Breast epithelium (tissue), 4 donors: ENCODE results near the gene ANKDD1B. TPM values are rescaled to one million over a fixed set of nuclear protein-coding genes. Genes with fewer than 3 reads are reported as not detected.
A peak's percentile ranks its signal among the peaks of the same experiment; 100 is the strongest.

Experiments used
- DNase-seq, 2 donors: peaks; one replicate each; pipeline ENCODE4 v3.0.0-alpha.2; 2019; ENCODE audit warnings: low spot score in 2 of 2
- H3K27ac ChIP-seq, 2 donors: fragments of 200-600 bp; sonication (generic) in 1 of 2; one replicate each; pipeline ENCODE4 v1.5.1; 2016 to 2019; ENCODE audit warnings: mild to moderate bottlenecking in 1 of 2
- H3K27me3 ChIP-seq, 2 donors: fragments of 200-600 bp; sonication (generic) in 1 of 2; one replicate each; pipeline versions ENCODE4 v1.5.1 to v1.6.0; 2017 to 2019; ENCODE audit warnings: control low read depth in 1 of 2, mild to moderate bottlenecking in 1 of 2
- H3K36me3 ChIP-seq: fragments of 200-600 bp; one replicate; pipeline ENCODE4 v1.5.1; 2019
- H3K4me1 ChIP-seq, 2 donors: fragments of 200-600 bp; sonication (generic); one replicate each; pipeline ENCODE4 v1.5.1; 2016 to 2019; ENCODE audit warnings: control low read depth in 1 of 2
- H3K4me3 ChIP-seq, 3 donors: fragments of 200-600 bp; sonication (generic); 1 replicate in 2 of 3; 2 replicates in 1 of 3; pipeline ENCODE4 v1.5.1; 2016 to 2019; ENCODE audit warnings: mild to moderate bottlenecking in 3 of 3, moderate library complexity in 2 of 3
- H3K9me3 ChIP-seq, 2 donors: fragments of 200-600 bp; sonication (generic) in 1 of 2; one replicate each; pipeline ENCODE4 v1.5.1; 2016 to 2019; ENCODE audit warnings: control low read depth in 1 of 2
- POLR2A ChIP-seq: fragments of 450-650 bp; IDR thresholded peaks from one replicate; pipeline ENCODE4 v1.6.1; 2016; ENCODE audit warnings: antibody characterized with exemption, mild to moderate bottlenecking, moderate library complexity
- POLR2AphosphoS5 ChIP-seq, 3 donors: sonication (generic); formaldehyde crosslinking; IDR thresholded peaks; one replicate each; pipeline ENCODE4 v1.6.1; 2017; ENCODE audit warnings: antibody characterized with exemption in 3 of 3
- intact Hi-C: fragments of 100-400 bp; cut with DNase I; formaldehyde crosslinking; loops from one replicate; pipeline ENCODE4 v1.15.1; 2023; ENCODE audit warnings: low total_unique reads
- total RNA-seq, 3 donors: library from RNA; depleted of rRNA; stranded (reverse); fragments of >200 nt; gene quantifications; one replicate each; pipeline ENCODE4 v1.1.0, GENCODE V29; 2016
- TF ChIP-seq, protein P1 (sequence below), 3 donors: fragments of 450-650 bp; IDR thresholded peaks; one replicate each; pipeline ENCODE4 v1.5.1; 2016 to 2017; ENCODE audit warnings: antibody characterized with exemption in 3 of 3, mild to moderate bottlenecking in 3 of 3, moderate library complexity in 3 of 3

The ANKDD1B gene
- total RNA-seq, 3 donors from 2014 or later = 0.66 to 1.4 (median 1.0) TPM

DNA sequence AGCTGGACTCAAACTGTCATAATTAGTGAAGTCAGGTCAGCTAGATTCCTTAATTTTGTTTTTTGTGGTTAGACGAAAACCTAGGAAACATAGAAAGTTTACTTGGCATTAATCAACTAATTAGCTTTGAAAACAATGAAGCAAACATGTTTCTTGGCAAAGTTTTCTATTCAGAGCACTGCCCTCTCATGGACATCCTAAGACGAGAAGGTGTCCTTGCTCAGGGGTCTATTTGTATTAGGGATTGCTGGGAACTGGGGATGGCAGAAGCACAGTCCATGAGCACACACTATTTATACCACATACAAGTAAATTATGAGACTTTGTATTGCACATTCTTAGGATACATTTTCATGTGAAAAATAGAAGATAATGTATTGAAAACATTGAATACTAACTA lies 56.3 kb downstream of the ANKDD1B start:
- Histone ChIP-seq H3K4me1 (no peaks in the 10 kb centered on the region), H3K27me3 (no peaks in the 10 kb centered on the region), H3K4me3 (no peak overlapping the region), H3K9me3 (no peaks in the 10 kb centered on the region), H3K36me3 (no peaks in the 10 kb centered on the region), H3K27ac (no peak overlapping the region)
- intact Hi-C loops = no loop called here
- DNase-seq = no peak
- TF ChIP-seq POLR2A (no peak), POLR2AphosphoS5 (IDR thresholded peaks at IDR 0.05) (no peak)
- TF ChIP-seq, protein P1, sequence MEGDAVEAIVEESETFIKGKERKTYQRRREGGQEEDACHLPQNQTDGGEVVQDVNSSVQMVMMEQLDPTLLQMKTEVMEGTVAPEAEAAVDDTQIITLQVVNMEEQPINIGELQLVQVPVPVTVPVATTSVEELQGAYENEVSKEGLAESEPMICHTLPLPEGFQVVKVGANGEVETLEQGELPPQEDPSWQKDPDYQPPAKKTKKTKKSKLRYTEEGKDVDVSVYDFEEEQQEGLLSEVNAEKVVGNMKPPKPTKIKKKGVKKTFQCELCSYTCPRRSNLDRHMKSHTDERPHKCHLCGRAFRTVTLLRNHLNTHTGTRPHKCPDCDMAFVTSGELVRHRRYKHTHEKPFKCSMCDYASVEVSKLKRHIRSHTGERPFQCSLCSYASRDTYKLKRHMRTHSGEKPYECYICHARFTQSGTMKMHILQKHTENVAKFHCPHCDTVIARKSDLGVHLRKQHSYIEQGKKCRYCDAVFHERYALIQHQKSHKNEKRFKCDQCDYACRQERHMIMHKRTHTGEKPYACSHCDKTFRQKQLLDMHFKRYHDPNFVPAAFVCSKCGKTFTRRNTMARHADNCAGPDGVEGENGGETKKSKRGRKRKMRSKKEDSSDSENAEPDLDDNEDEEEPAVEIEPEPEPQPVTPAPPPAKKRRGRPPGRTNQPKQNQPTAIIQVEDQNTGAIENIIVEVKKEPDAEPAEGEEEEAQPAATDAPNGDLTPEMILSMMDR (IDR thresholded peaks at IDR 0.05) = no peak

DNA sequence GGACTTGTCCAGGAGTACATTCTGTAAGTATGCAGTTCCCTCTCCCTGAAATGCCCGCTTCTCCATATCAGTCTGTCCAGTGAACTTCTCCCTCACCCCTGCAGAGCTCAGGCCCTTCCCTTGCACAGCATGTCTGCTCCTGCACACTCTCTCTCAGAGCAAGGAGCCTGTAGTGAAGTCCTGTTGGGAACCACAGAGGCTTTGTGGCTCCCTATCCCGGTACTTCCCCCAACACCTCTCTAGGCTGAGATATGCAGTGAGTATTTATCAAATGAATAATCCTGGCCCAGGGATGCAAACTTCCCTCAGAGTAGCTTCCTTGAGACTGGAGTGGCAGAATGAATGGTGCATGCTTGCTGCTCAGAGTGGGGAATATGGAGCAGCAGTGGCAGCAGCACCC lies 57.2 kb downstream of the ANKDD1B start:
- Histone ChIP-seq H3K27ac (no peak overlapping the region), H3K4me3 (no peak overlapping the region)
- intact Hi-C loops = no loop called here

DNA sequence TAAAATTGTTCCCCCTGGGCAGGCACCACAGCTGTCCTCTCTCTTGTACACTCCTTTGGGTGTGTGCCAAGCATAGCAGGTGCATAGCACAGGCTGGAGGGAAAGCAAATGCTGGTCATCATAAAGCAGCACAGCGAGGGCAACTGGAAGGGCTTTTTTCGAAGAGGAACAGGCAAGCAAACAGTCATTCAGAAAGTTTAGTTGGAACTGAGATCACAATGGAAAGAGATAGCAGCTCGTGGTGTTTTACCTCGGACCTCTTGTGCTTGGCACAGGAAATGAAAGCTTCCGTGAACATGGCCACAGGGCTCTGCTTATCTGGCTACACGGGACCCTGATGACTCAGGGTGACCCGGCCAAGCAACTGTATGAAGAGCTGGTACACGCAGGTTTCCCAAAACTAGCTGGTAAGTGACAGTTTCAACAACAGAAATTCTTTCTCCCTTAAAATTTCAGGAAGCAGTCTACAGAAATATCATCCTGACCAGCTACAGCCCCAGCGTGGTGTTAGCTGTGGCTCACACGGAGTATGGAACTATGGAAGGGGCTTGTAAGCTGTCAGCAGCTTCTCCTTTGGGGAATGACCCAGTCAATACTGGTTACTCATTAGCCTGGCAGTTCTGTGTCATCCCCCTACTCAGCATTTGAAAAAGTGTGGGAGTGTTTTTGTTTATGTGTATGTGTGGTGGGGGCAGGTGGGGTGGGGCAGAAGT lies 57.9 kb downstream of the ANKDD1B start:
- intact Hi-C loops = no loop called here
- no peak for TF ChIP-seq POLR2AphosphoS5 (IDR thresholded peaks at IDR 0.05)
- no peak for TF ChIP-seq POLR2A
- TF ChIP-seq, protein P1 (IDR thresholded peaks at IDR 0.05) = no peak
- no peaks in the 10 kb centered on the region for H3K27me3 ChIP-seq
- H3K27ac ChIP-seq = peak overlapping the region in 1 of 2 donors; percentile 53
- no peak for DNase-seq
- no peaks in the 10 kb centered on the region for H3K9me3 ChIP-seq
- H3K36me3 ChIP-seq = no peaks in the 10 kb centered on the region
- no peaks in the 10 kb centered on the region for H3K4me1 ChIP-seq
- peak overlapping the region in 1 of 3 donors; percentile 22 for H3K4me3 ChIP-seq

More for the DNA sequence above, 57.2 kb downstream of the ANKDD1B start:
- no peak for DNase-seq
- TF ChIP-seq POLR2A (no peak), POLR2AphosphoS5 (IDR thresholded peaks at IDR 0.05) (no peak)
- TF ChIP-seq, protein P1 (IDR thresholded peaks at IDR 0.05) = no peak
- Histone ChIP-seq H3K27me3 (no peaks in the 10 kb centered on the region), H3K4me1 (no peaks in the 10 kb centered on the region), H3K36me3 (no peaks in the 10 kb centered on the region), H3K9me3 (no peaks in the 10 kb centered on the region)

DNA sequence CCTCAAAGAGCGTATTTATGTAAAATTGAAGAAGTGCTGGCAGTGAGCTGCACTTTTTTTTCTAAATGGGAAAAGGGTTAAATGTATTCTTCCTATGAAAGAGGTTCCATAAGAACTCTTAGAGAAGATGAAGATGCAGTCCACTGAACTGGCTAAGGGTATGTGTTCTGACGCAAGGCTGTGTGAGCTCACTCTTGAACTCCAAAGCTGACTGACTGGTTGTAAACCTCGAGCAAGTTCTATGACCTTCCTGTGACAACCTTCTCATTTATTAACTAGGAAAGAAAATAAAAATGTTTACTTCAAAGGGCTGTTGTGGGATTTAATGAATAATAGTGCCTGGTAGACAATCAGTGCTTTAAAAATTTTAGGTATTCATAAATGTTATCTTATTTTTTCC lies 59.3 kb downstream of the ANKDD1B start:
- H3K27me3 ChIP-seq = no peaks in the 10 kb centered on the region
- TF ChIP-seq POLR2A = no peak
- no peak for TF ChIP-seq POLR2AphosphoS5 (IDR thresholded peaks at IDR 0.05)
- TF ChIP-seq, protein P1 (IDR thresholded peaks at IDR 0.05) = no peak
- no peak overlapping the region for H3K4me3 ChIP-seq
- H3K27ac ChIP-seq = no peak overlapping the region
- no peaks in the 10 kb centered on the region for H3K4me1 ChIP-seq
- intact Hi-C loops = no loop called here
- no peaks in the 10 kb centered on the region for H3K9me3 ChIP-seq
- H3K36me3 ChIP-seq = no peaks in the 10 kb centered on the region
- no peak for DNase-seq

DNA sequence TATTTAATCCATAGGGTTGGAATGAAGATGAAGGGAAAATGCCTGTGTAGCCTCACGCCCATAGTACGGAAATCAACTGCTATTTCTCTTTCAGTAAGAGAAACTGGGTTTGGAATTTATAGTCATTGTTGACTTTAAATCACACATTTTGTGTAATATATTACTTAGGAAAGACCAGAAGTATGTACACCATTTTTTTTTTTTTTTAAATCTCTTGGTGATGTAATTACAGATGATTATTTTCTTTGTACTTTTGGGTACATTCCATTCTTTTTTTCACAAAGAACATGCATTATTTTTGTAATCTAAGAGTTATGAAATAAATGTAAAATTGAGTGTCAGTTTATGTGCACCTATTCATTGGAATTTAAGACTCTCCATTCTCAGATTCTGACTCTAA lies 60.3 kb downstream of the ANKDD1B start:
- H3K4me1 ChIP-seq = no peaks in the 10 kb centered on the region
- DNase-seq = no peak
- H3K36me3 ChIP-seq = no peaks in the 10 kb centered on the region
- no peaks in the 10 kb centered on the region for H3K27me3 ChIP-seq
- TF ChIP-seq, protein P1 (IDR thresholded peaks at IDR 0.05) = no peak
- TF ChIP-seq POLR2AphosphoS5 (IDR thresholded peaks at IDR 0.05) = no peak
- no peak for TF ChIP-seq POLR2A
- H3K9me3 ChIP-seq = no peaks in the 10 kb centered on the region
- H3K27ac ChIP-seq = no peak overlapping the region
- intact Hi-C loops = no loop called here
- H3K4me3 ChIP-seq = no peak overlapping the region
